ENCODE measurements around the gene OR4E1.

DNA sequence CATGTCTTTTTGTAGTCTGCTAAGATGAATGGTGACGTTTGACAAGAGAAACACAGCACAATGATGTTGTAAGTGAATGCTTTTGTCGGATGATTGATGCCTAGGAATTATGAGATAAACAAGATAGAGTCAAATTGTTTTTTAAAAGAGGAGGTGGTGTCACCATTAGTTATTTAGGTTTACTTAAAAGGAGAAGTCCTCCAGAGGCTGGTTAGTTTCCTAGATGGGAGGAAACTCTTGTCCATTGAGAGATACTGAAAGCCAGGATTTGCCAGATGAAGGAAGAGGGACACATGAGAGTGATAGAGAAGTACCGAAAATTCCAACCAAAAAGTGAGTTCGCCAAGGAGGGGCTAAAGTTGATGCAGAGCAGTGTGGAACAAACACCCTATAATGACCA, 38.8 kb downstream of the OR4E1 start, which contains the start of gene OR10G2:
- TF ChIP-seq CTCF (IDR thresholded peaks at IDR 0.05; ENCODE audit: insufficient read depth, low read length) (no peak), POLR2AphosphoS5 (IDR thresholded peaks at IDR 0.05; ENCODE audit: low read depth) (no peak), GABPA (IDR thresholded peaks at IDR 0.05; ENCODE audit: low read depth) (no peak)
- TF ChIP-seq, protein P1, sequence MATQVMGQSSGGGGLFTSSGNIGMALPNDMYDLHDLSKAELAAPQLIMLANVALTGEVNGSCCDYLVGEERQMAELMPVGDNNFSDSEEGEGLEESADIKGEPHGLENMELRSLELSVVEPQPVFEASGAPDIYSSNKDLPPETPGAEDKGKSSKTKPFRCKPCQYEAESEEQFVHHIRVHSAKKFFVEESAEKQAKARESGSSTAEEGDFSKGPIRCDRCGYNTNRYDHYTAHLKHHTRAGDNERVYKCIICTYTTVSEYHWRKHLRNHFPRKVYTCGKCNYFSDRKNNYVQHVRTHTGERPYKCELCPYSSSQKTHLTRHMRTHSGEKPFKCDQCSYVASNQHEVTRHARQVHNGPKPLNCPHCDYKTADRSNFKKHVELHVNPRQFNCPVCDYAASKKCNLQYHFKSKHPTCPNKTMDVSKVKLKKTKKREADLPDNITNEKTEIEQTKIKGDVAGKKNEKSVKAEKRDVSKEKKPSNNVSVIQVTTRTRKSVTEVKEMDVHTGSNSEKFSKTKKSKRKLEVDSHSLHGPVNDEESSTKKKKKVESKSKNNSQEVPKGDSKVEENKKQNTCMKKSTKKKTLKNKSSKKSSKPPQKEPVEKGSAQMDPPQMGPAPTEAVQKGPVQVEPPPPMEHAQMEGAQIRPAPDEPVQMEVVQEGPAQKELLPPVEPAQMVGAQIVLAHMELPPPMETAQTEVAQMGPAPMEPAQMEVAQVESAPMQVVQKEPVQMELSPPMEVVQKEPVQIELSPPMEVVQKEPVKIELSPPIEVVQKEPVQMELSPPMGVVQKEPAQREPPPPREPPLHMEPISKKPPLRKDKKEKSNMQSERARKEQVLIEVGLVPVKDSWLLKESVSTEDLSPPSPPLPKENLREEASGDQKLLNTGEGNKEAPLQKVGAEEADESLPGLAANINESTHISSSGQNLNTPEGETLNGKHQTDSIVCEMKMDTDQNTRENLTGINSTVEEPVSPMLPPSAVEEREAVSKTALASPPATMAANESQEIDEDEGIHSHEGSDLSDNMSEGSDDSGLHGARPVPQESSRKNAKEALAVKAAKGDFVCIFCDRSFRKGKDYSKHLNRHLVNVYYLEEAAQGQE (IDR thresholded peaks at IDR 0.05; ENCODE audit: insufficient replicate concordance, low read depth): no peak

Measured in HL-60 (cell line).